Thoracic aorta (tissue), 2 donors: ENCODE data around the gene KRTAP10-2. TPM values are rescaled to one million over a fixed set of nuclear protein-coding genes. Genes with fewer than 3 reads are reported as not detected.

Source experiments
- ATAC-seq: fragments of 150-250 bp; one replicate; pipeline ENCODE4 v1.8.0; 2017; ENCODE audit warnings: low read depth; ENCODE audit not compliant: insufficient number of reproducible peaks, low FRiP score
- DNase-seq: peaks from one replicate; pipeline ENCODE4 v3.0.0-alpha.2; 2020; ENCODE audit warnings: low spot score
- H3K27ac ChIP-seq, 2 donors: fragments of 200-600 bp; sonication (generic); 1 replicate in 1 of 2; 2 replicates in 1 of 2; pipeline ENCODE4 v1.5.1; 2016; ENCODE audit warnings: mild to moderate bottlenecking in 2 of 2, moderate library complexity in 2 of 2
- H3K27me3 ChIP-seq: fragments of 200-600 bp; sonication (generic); replicated peaks from 2 replicates; pipeline ENCODE4 v1.6.0; 2016; ENCODE audit warnings: mild to moderate bottlenecking; ENCODE audit not compliant: insufficient read depth
- H3K36me3 ChIP-seq: fragments of 200-600 bp; sonication (generic); one replicate; pipeline ENCODE4 v1.5.1; 2016
- H3K4me1 ChIP-seq, 2 donors: fragments of 200-600 bp; sonication (generic); 1 replicate in 1 of 2; 2 replicates in 1 of 2; pipeline versions ENCODE4 v1.5.1 to v1.6.0; 2016; ENCODE audit warnings: low read depth in 2 of 2, mild to moderate bottlenecking in 1 of 2; ENCODE audit not compliant: control insufficient read depth in 1 of 2
- H3K4me3 ChIP-seq: fragments of 200-600 bp; sonication (generic); 2 replicates; pipeline ENCODE4 v1.5.1; 2016; ENCODE audit warnings: mild to moderate bottlenecking
- H3K9me3 ChIP-seq: fragments of 200-600 bp; sonication (generic); 2 replicates; pipeline ENCODE4 v1.5.1; 2016
- total RNA-seq, 2 donors: library from RNA; depleted of rRNA; stranded (reverse); fragments of >200 nt; gene quantifications; one replicate each; pipeline versions ENCODE4 v1.1.0 to v1.2.3, GENCODE V29; 2016
- TF ChIP-seq, protein P1 (sequence below): fragments of 200-600 bp; sonication (generic); IDR thresholded peaks from one replicate; pipeline ENCODE4 v1.5.1; 2019; ENCODE audit warnings: antibody characterized with exemption

KRTAP10-2 gene
- total RNA-seq, 2 donors from 2014 or later: not detected

DNA sequence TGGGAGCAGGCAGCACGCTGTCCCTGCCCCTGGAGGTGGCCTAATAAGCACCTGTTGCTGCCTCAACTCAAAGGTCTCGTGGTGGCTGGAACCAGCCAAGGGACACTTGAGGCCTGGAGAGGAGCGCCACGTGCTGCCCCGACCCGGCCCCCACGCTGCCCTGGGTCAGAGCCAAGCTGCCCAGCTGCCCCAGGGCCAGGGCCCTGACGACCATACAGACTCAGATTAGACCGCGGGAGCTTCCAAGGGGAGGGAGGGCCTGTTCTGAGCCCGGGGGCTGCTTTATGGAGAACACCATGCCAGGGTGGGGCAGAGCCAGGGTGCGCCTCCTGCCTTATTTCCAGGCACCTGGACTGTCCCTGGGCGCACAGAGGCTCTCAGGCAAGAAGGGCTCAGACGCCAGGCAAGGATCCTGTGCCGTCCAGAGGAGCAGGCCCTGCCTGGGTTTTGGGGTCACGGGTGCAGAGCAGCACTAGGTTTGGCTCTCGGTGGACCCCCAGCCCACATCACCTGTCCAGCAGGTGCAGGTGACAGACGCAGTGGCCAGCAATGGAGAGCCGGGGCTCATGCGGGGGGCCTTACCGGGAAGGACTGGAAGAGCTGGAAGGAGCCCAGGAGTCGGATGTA lies 29.9 kb downstream of the KRTAP10-2 start:
- no peak overlapping the region for H3K27ac ChIP-seq
- DNase-seq (no peak), ATAC-seq (no peak)
- H3K36me3 ChIP-seq: no peaks in the 10 kb centered on the region
- no peaks in the 10 kb centered on the region for H3K27me3 ChIP-seq
- H3K9me3 ChIP-seq: no peaks in the 10 kb centered on the region
- TF ChIP-seq, protein P1, sequence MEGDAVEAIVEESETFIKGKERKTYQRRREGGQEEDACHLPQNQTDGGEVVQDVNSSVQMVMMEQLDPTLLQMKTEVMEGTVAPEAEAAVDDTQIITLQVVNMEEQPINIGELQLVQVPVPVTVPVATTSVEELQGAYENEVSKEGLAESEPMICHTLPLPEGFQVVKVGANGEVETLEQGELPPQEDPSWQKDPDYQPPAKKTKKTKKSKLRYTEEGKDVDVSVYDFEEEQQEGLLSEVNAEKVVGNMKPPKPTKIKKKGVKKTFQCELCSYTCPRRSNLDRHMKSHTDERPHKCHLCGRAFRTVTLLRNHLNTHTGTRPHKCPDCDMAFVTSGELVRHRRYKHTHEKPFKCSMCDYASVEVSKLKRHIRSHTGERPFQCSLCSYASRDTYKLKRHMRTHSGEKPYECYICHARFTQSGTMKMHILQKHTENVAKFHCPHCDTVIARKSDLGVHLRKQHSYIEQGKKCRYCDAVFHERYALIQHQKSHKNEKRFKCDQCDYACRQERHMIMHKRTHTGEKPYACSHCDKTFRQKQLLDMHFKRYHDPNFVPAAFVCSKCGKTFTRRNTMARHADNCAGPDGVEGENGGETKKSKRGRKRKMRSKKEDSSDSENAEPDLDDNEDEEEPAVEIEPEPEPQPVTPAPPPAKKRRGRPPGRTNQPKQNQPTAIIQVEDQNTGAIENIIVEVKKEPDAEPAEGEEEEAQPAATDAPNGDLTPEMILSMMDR: no peak
- no peak overlapping the region for H3K4me3 ChIP-seq
- H3K4me1 ChIP-seq: no peaks in the 10 kb centered on the region

DNA sequence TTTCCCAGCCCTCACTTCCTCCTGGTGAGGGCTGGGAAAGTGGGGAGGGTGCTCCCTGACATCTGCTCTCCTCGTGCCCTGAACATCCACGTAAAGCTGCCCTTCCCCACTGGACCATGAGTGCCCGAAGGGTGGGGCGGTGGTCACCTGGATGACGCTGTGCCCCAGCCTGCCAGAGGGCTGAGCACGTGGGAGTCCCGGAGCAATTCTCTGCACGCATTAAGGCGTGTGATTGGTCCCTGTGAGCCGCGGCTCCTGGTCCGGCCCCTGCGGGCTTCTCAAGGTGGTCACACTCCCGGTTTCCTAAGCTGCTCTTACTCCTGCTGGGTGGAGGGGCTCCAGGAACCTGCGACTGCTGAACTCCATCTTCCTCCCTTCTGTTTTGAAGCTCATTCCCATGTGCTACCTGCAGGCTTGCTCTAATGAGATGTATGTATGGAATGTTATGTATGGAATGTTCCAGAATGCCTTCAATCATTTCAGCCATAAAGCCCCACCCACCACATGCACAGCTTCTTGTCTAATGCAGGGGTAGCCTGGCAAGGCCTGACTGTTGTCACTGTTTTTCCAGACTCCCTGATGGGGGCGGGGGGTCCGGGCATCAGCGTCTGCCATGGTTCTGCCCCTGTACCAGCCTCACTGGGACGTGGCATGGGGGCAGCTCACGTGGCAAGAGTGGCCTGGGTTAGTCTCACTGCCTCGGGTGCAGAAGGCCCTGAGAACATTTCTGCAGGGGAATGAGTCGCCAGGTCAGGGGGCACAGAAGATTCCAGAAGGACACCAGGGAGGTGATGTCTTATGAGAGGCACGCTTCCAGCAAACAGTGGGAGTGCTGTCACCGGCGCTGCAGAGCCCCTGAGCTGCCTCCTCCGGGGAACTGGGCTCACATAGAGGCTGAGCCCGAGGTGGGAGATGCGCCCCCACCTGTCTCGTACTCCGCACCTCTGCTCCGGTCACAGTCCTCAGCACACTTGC lies 30.7 kb downstream of the KRTAP10-2 start:
- Histone ChIP-seq H3K27me3 (no peaks in the 10 kb centered on the region), H3K36me3 (no peaks in the 10 kb centered on the region), H3K9me3 (no peaks in the 10 kb centered on the region), H3K27ac (no peak overlapping the region), H3K4me1 (no peaks in the 10 kb centered on the region), H3K4me3 (no peak overlapping the region)
- DNase-seq: no peak
- ATAC-seq: no peak
- TF ChIP-seq, protein P1: no peak

DNA sequence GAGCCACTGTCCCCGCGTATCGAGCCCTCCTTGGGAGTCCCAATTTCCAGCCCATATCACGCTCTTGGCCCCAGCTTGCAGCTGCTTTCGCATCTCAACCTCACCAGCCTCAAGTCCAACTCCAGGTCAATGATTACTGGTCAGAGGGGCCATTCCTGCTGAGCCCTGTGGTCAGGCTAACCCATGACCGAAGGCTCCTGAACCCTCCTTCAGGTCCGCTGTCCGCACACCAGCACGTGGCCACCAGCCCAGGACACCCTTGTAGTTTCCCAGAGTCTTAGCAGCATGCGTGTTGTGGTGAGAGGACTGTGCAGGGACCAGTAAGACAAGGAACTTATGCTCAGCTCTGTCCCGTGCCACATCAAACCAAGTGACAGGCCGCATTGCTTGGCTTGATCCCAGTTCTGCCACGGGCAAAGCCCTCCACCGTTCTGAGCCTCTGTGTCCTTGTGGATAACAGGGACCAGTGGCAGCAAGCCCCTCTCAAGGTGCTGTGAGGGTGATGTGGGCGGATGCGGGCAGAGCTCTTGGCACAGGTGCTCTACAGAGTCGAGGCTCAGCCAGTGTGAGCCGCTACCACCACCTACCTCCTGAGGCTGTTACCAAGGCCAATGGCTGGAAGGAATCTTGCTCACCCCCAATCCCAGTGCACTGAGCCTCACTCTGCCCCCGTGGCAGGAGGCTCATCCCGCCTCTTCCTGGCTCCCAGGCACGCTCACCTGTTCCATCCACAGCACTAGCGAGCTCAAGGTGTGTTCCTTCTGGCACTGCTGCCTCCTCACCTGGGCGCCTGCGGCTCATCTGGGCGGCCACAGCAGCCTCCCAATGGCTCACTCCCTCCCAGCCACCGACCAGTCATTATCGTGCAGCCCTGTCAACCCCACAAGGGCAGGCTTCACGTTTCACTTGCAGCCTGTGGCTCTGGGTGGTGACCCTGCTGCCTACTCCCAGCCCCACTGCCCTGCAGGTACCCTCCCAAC lies 31.7 kb downstream of the KRTAP10-2 start:
- TF ChIP-seq, protein P1: no peak
- no peaks in the 10 kb centered on the region for H3K27me3 ChIP-seq

DNA sequence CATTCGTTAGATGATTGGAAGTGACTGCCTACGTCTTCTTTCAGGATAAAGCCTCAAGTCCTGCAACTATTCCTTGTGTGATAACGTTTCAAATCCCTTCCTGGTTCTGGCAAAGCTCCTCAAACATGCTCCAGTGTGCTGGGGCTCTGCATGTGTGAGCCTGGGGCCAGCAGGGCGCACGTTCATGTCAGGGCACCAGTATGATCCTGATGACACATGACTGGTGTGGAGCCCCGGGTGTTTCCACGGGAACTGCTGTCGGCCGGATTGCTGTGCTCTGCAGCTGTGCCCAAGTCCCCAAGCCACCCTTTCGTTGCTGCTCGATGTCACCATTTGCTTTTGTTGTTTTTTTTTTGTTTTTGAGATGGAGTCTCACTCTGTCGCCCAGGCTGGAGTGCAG lies 32.6 kb downstream of the KRTAP10-2 start:
- H3K9me3 ChIP-seq: no peaks in the 10 kb centered on the region
- H3K27ac ChIP-seq: no peak overlapping the region
- no peaks in the 10 kb centered on the region for H3K36me3 ChIP-seq
- TF ChIP-seq, protein P1: no peak
- DNase-seq: no peak
- no peaks in the 10 kb centered on the region for H3K27me3 ChIP-seq
- H3K4me3 ChIP-seq: no peak overlapping the region
- ATAC-seq: no peak
- H3K4me1 ChIP-seq: no peaks in the 10 kb centered on the region

More for the DNA sequence above, 31.7 kb downstream of the KRTAP10-2 start:
- DNase-seq (no peak), ATAC-seq (no peak)
- Histone ChIP-seq H3K27ac (no peak overlapping the region), H3K36me3 (no peaks in the 10 kb centered on the region), H3K4me3 (no peak overlapping the region), H3K9me3 (no peaks in the 10 kb centered on the region), H3K4me1 (no peaks in the 10 kb centered on the region)
